Epidermal melanocyte (primary cell): Measurements from ENCODE around the gene RBM26.

Experiments
- DNase-seq: peaks from one replicate; pipeline ENCODE4 v3.0.0; 2011; ENCODE audit warnings: low spot score; ENCODE audit not compliant: insufficient read length

Gene RBM26, protein sequence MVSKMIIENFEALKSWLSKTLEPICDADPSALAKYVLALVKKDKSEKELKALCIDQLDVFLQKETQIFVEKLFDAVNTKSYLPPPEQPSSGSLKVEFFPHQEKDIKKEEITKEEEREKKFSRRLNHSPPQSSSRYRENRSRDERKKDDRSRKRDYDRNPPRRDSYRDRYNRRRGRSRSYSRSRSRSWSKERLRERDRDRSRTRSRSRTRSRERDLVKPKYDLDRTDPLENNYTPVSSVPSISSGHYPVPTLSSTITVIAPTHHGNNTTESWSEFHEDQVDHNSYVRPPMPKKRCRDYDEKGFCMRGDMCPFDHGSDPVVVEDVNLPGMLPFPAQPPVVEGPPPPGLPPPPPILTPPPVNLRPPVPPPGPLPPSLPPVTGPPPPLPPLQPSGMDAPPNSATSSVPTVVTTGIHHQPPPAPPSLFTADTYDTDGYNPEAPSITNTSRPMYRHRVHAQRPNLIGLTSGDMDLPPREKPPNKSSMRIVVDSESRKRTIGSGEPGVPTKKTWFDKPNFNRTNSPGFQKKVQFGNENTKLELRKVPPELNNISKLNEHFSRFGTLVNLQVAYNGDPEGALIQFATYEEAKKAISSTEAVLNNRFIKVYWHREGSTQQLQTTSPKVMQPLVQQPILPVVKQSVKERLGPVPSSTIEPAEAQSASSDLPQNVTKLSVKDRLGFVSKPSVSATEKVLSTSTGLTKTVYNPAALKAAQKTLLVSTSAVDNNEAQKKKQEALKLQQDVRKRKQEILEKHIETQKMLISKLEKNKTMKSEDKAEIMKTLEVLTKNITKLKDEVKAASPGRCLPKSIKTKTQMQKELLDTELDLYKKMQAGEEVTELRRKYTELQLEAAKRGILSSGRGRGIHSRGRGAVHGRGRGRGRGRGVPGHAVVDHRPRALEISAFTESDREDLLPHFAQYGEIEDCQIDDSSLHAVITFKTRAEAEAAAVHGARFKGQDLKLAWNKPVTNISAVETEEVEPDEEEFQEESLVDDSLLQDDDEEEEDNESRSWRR

DNA sequence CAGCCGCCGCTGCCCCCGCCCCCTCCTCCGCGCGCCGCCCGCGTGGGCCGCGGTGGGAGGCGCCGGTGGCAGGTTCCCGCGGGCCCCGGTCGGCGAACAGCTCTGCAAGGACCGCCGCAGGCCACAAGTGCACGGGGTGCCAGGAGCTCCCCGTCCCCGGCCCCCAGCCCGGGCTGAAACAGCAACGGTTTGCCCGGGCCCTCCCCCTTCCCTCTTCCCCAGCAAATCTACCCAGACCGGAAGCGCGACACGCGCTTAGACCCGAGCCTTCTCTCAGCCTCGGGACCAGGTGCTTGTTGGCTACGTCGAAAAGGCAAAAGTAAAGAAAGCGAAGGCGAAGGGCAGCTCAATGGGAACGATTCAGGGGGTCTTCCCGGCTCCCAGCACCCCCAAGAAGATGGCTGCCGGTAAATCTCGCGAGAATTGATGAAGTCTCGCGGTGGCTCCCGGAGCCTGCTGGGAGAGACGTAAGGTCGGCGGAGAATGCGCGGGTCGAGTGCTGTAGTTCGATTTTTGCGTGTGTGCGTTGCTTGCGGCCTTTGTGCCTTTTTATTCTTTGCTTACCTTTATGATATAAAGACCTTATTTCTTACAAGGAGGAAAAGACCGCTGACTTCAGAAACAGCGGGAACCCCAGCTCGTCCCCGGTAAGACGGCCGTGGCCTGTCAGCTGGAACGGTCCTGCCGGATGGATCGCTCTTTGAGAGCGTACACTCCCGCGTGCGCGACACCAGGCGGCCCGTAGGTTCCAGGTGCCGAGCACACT lies at the start of gene RBM26:
RBM26 (minus strand) TSS at position 425 of the 766 bp plus-strand sequence. CDS start 481 bp downstream, outside the sequence.
- DNase-seq, result peak; percentile 89

DNA sequence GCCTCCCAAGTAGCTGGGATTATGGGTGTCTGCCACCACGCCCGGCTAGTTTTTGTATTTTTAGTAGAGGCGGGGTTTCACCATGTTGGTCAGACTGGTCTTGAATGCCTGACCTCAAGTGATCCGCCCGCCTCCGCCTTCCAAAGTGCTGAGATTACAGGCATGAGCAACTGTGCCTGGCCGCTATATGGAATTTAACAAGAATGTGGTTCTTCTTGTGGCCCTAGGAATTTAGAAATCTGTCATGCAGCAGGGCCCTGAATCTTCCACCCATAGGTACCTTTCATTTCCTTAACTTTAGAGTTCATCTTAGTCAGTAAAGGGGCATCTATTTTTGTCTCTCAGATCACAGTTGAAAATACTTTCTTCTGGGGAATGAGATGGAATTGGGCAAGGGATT lies 49.3 kb upstream of the RBM26 start:
- DNase-seq, result no peak

DNA sequence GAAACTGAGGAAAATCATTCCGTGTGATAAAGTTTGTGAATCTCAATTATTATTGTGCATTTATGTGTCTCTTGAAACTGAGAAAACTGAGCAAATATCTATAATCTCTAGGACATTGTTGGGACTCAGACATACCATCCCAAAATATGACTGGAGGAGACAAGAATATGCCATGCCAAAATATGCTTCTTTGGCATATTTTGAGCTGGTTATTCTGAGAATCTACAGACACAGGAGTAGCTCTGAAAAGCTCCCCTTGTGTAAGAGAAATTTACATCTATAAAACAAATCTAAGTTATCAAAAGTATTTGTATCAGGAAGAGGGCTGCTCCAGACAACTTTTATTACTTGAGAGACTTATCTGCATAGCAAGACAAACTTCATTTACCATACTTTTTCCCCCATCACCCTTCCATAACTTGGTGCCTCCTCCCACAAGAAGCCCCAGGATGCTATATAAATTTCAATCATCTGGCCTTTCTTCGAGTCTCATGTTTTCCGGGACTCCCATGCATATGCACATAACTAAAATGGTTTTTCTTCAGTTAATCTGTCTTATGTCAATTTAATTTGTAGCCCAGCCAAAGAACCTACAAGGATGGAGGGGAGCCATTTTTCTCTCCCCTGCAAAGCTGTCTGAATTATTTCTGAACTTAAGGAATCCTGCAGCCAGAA lies 46.3 kb upstream of the RBM26 start:
- DNase-seq, result no peak

DNA sequence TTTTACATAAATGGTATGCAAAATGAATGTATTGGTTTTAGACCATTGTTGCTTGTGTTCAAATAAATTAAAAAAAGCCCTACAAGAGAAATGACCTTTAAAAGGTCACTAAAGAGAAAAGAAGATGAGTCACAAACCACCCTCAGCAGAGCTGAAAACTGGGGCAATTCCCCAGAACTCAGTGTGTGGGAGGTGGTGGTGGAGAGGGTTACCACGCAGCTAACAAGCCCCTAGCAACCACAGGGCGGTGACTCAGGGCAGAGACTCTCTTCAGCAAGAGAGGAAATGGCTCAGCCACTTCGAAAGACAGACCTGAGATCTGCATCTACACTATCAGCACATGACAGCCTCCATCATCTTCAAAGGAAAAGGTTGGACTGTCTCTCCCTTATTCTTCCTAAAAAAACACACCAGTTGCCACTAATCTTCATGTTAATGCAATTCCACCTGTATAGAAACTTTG lies 45.5 kb upstream of the RBM26 start:
- peak; percentile 25 for DNase-seq

DNA sequence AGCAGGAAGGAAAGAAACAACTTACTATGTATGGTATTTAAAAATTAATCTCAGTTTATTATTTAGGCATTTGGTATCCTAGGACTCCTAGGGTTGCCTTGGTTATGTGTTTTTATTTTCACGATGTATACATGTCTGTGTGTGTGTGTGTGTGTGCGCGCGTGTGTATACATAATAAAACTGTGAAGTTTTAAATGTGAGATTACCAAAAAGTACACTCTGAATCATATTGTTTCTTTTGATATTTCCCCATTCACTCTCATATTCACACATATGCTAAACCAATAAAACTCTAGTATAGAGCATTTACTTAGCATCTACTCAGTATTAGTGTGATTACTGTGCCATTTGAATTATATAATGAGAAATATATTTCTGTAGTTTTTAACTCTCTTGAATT lies 44.1 kb upstream of the RBM26 start:
- no peak for DNase-seq

DNA sequence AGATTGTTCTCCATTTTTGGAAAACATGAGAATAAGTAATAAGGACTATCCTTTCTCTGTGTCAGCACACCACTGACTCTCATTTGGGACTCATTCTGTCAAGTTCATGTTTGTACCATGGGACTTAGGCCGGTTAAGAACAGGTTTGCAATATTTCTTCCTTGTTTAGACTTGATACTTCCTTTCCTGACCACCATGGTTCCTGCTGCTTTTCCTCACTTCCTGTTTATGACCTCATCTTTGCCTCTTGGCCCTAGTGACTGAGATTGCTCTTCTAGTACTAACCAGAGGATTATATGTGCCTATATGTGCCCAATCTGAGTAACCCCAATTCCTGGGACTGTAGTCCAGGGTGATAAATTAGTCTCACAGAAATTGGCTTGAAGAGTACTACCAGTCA lies 42.4 kb upstream of the RBM26 start:
- no peak for DNase-seq

DNA sequence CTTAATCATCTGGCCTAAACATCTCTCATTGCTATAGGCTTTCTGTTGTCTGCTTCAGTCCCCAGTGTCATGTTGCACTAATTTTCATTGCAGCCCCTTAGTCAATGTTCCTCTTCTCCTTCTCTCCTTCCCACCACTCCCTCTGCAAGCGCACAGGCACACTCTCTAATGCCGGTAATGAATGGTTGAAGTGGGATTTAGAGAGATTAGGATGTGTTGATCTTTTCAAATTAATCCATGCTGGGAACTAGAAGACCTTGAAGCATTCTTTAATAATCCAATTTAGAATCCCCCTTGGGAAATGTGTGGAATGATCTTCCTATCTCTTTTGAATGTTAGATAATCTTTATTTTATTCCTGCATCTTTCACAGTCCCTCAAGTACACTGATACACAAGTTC lies 41.7 kb upstream of the RBM26 start:
- DNase-seq, result no peak

DNA sequence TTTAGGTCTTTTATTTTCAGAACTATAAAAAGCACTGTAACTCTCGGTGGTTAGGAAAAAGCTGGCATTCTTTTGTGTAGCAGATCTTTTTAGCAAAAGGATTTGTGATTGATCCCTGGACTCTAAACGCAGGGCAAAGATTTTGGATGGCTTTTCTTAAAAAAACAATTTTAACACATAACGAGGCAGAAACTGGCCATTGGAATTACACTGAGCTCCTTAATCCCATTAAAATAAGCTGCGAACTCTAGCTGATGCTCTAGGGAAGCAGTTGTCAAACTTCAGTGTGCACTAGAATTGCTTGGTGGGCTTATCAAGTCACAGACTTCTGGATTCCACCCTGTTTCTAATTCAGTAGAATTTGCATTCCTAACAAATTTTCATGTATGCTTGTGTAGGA lies 41.1 kb upstream of the RBM26 start:
- DNase-seq, result no peak

DNA sequence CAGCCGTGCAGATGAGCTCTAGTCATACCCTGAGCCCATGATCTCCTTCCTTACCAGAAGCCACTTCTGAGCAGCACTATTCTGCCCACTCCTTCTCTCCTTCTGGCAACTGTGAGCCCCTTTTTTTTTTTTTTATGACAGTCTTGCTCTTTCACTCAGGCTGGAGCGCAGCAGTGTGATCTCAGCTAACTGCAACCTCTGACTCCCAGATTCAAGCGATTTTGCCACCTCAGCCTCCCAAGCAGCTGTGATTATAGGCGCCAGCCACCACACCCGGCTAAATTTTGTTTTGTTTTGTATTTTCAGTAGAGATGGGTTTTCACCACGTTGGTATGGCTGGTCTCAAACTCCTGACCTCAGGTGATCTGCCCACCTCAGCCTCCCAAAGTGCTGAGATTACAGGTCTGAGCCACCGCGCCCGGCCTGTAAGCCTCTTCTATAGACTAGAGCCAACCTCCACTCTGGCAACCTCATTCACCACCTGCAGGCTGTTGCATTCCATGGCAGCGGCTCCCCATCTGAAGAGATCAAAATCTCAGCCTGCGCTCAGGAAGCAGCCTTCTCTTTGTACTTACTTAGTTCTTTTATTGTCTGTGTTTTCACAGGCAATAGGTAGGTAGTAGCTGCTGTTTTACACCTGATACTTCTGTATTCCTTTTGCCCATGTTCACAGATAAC lies 40.1 kb upstream of the RBM26 start:
- no peak for DNase-seq

DNA sequence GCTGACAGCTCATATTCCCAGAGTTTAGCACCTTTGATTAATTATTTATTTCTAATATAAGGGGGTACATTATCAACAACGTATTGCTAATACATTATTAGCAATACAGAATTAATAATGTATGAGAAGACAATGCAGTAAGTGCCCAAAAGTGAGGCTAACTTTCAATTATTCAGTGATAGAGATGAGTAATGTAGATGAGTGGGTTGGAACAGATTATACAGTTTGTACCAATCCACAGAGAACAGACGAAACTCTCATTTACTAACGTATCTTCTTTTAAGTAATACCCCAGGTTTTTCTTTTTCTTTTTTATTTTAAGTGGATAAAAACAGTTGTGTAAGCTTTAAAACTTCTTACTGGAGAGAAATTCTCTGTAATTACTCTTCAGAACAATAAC lies 36.7 kb upstream of the RBM26 start:
- DNase-seq, result no peak

DNA sequence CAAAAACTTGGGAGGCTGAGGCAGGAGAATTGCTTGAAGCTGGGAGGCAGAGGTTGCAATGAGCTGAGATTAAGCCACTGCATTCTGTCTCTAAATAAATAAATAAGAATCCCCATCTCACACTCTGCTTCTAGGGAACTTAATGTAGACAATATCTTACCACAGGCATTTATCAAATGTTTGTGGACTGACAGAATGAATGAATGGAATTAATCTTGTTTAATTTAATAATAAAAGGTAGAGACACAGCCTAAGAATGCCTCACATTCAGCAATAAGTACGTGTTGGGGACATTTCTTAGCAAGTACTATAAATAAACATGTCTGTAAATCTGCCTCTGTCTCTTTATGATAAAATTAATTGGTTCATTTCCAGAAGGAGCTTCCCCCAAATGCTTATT lies 36.2 kb upstream of the RBM26 start:
- no peak for DNase-seq

DNA sequence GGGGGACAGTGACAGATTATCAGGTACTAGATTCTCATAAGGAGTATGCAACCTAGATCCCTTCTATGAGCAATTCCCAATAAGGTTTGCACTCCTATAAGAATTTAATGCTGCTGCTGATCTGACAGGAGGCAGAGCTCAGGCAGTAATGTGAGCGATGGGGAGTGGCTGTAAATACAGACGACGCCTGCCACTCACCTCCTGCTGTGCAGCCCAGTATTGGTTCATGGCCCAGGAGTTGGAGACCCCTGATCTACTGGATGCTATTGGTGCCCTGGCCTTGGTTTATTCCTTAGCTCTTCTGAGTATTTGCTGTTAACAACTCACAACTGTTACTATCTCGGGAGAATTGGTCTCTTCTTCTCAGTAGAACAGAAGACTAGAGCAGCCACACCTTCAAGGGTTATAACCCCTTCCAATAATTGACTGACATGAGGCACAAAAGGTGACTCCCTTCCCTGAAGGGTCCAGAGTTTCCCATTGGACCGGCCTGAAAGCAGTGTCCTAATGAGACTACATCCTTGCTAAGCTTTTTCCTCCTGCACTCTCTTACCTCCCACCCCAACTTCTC lies 35.0 kb upstream of the RBM26 start:
- no peak for DNase-seq

DNA sequence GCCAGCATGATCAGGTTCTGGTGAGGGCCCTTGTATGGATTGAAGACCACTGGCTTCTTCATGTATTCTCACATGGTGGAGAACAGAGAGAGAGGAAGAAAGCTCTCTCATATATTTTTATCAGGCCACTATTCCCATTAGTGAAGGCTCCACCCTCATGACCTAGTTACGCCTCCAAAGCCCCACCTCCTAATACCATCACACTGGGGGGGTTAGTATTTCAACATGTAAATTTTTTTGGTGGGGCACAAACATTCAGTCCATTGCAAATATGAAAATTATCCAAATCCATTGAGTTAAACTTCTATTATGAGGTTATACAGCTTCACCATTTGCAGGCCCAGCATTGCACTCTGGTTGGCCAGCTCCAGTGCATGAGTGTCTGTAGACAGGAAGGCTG lies 33.2 kb upstream of the RBM26 start:
- DNase-seq, result no peak

DNA sequence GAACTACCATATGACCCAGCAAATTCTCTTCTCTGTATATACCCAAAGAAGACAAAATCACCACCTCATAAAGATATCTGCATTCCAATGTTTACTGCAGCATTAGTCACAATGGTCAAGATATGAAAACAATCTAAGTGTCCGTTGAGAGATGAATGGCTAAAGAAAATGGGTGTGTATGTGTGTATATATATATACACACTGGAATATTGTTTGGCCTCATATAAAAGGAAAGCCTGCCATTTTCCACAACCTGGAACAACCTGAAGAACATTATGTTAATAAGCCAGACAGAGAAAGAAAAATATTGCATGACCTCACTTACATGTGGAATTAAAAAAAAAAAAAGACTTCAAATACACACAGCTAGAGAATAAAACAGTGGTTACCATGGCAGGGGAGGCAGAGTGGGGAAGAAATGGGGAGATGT lies 29.5 kb upstream of the RBM26 start:
- DNase-seq, result no peak

DNA sequence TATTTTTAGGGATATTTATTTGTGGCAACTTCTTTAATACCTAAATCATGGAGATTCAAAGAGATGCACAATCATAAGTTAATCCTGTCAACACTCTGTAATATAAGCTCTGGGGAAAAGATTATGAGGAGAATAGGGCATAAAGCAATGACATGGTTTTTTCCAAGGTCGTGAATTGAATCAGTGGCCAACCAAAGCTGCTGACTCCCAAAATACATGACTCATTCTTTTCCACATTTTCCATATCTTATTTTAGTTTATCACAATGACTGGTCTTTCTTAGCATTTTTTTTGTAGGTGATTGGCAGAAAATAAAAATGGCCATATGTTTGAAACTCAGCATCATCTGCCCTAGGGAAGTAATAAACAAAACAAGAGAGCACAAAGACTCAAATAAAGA lies 28.5 kb upstream of the RBM26 start:
- DNase-seq, result no peak

DNA sequence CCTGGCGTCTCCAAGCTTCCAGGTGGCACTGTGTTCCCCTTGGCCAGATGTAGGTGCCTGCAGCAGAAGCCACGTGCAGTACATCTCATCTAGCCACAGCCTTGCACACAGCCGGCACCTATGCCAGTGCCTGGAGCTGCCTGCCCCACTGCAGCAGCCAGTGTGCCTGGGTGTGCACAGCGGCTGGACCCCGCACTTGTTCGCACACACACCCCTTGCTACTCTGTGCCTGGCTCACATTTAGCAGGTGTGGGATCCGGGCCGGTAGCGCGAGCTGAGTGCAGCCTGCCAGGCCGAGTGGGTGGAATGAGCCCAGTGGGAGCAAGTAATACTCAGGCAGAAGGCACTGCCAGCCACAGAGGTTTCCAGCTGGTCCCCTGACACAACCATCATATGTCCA lies 26.9 kb upstream of the RBM26 start:
- DNase-seq, result no peak

DNA sequence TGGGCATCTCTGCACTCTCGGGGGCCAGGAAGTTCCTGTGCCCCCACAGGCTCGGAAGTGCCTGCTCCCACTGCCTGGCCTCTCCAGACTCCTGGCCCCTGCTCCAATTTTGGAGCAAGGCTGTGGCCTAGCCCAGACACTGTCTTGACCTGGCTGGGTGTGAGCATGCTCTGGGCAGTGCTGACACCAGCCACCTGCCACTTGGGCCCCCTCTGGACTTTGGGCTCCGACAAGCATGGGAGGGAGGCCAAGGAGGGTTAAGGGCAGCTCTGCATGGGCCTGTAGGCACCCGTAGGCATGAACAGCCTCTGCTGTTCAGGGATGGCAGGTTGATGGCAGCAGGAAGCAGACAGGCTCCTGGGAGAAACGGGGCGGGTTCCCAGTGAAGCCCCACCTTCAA lies 26.0 kb upstream of the RBM26 start:
- DNase-seq, result no peak

DNA sequence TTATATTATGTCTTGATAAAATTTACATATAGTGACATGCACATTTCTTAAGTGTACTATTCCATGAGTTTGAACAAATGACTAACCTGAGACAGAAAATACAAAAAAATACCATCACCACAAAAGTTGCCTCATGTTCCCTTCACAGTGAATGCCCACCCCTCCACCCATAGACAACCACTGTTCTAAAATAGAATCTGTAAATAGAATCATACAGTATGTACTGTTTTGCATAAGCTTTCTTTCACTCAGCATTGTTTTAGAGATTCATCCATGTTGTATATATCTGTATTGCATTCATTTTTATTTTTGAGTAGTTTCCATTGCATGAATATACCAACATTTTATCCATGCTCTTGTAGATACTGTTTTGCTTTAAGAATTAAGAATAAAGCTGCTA lies 23.3 kb upstream of the RBM26 start:
- DNase-seq, result no peak

DNA sequence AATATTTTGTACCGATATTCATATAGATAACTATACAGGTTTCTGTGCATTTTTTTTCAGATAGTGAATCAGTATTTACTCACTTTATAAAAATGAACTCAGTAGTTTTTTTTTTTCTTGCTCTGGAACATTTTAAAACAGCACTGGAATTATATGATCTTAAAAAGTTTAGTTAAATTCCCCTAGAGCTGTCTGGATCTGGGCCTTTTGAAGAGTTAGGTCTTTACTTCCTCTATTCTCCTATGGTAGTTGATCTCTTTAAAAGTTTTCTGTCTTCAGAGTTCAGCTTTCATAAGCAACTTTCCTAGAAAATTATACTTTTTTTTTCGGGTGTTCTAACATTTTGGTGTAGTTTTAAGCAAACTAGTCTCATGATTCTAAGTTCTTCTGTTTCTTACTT lies 21.8 kb upstream of the RBM26 start:
- no peak for DNase-seq

DNA sequence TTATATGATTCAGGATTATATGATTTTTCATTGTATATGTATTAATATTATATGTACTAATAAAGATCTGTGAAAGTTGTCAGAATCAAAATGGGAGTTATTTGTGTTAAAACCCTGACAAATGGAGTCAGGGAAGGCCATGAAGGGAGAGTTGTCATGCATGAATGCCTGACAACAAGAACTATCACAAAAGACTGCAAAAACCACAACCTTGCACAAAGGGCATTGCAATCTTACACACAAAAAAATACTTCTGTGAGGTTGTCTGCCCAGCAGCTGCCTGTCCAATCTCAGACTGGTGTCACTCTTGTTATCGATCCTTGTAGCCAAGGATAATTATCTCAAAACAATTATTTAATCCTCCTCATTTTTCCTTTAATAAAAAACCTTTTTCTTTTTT lies 21.2 kb upstream of the RBM26 start:
- DNase-seq, result no peak
